Measurements from ENCODE around the gene DUT. TPM values are rescaled to one million over a fixed set of nuclear protein-coding genes. Genes with fewer than 3 reads are reported as not detected.

DUT gene
- total RNA-seq, 1 experiment from 2014 or later, result 148 TPM

GRCh38 chr15:48333540-48333939 lies 2.3 kb downstream of the DUT start:
- Histone ChIP-seq H3K4me3 (peak overlapping the region; percentile 94; the same call in 1 of the 2 replicates), H3K9me2 (ENCODE audit: insufficient read depth) (no peaks in the 10 kb centered on the region), H3K4me2 (peak overlapping the region; percentile 97; the same call in 1 of the 2 replicates), H4K20me1 (ENCODE audit: insufficient read depth) (no peaks in the 10 kb centered on the region; the same call in 1 of the 2 replicates), H3K27me3 (ENCODE audit: insufficient read depth, low read depth) (no peaks in the 10 kb centered on the region), H3K4me1 (replicated peaks; ENCODE audit: insufficient read depth) (peaks cover 16% of the 10 kb centered on the region), H3K36me3 (ENCODE audit: low read depth) (0 out of 2 replicates have a peak, but pooled peaks cover 4% of the 10 kb centered on the region), H2AFZ (no peak overlapping the region), H3K27ac (no peak overlapping the region), H3K9me3 (ENCODE audit: insufficient read depth, low read depth) (no peaks in the 10 kb centered on the region), H3K79me2 (ENCODE audit: low read depth) (peaks cover 19% of the 10 kb centered on the region), H3F3A (ENCODE audit: insufficient read depth, low read depth) (no peaks in the 10 kb centered on the region)
- BruUV-seq (replicated peaks), result no TSS peak
- DNase-seq, result no peak
- POLR2A ChIA-PET (ENCODE audit: unreplicated experiment), result no interaction called here
- CTCF ChIA-PET, result interaction anchor here (0.9 kb wide), 1 partner anchor 19 kb away, joined by 3 read pairs; no protein-coding TSS in a partner anchor
- intact Hi-C loops (cut with micrococcal nuclease; ENCODE audit: unreplicated experiment), result loop anchor here (10.0 kb wide), 1 partner anchor 711 kb away; the partner anchor contains the start of gene SECISBP2L
- TF ChIP-seq EZH2 (IDR thresholded peaks at IDR 0.05; ENCODE audit: low read depth) (no peak), CTCF (conservative IDR thresholded peaks at IDR 0.05) (no peak)

GRCh38 chr15:48334260-48334659 lies 3.0 kb downstream of the DUT start:
- no peak overlapping the region for H2AFZ ChIP-seq
- no TSS peak for BruUV-seq (replicated peaks)
- no peaks in the 10 kb centered on the region for H3K27me3 ChIP-seq (ENCODE audit: insufficient read depth, low read depth)
- H3K4me3 ChIP-seq, result no peak overlapping the region
- TF ChIP-seq EZH2 (IDR thresholded peaks at IDR 0.05; ENCODE audit: low read depth), result no peak
- no peak for TF ChIP-seq CTCF (conservative IDR thresholded peaks at IDR 0.05)
- no peaks in the 10 kb centered on the region for H3K9me2 ChIP-seq (ENCODE audit: insufficient read depth)
- no peaks in the 10 kb centered on the region for H3K9me3 ChIP-seq (ENCODE audit: insufficient read depth, low read depth)
- ChIA-PET CTCF (interaction anchor here (0.9 kb wide), 1 partner anchor 18 kb away, joined by 3 read pairs; no protein-coding TSS in a partner anchor), POLR2A (ENCODE audit: unreplicated experiment) (interaction anchor here (0.9 kb wide), 1 partner anchor 36 kb away, joined by 4 read pairs; no protein-coding TSS in a partner anchor)
- no peaks in the 10 kb centered on the region for H3F3A ChIP-seq (ENCODE audit: insufficient read depth, low read depth)
- H3K36me3 ChIP-seq (ENCODE audit: low read depth), result 0 out of 2 replicates have a peak, but pooled peaks cover 4% of the 10 kb centered on the region
- no peak overlapping the region for H3K27ac ChIP-seq
- peaks cover 16% of the 10 kb centered on the region for H3K4me1 ChIP-seq (replicated peaks; ENCODE audit: insufficient read depth)
- peak overlapping the region; percentile 97; the same call in 1 of the 2 replicates for H3K4me2 ChIP-seq
- intact Hi-C loops (cut with micrococcal nuclease; ENCODE audit: unreplicated experiment), result loop anchor here (10.0 kb wide), 1 partner anchor 711 kb away; the partner anchor contains the start of gene SECISBP2L
- peaks cover 19% of the 10 kb centered on the region for H3K79me2 ChIP-seq (ENCODE audit: low read depth)
- no peak for DNase-seq
- H4K20me1 ChIP-seq (ENCODE audit: insufficient read depth), result no peaks in the 10 kb centered on the region; the same call in 1 of the 2 replicates

GRCh38 chr15:48336940-48337339 lies 5.7 kb downstream of the DUT start:
- Histone ChIP-seq H3K27ac (no peak overlapping the region), H4K20me1 (ENCODE audit: insufficient read depth) (no peaks in the 10 kb centered on the region; the same call in 1 of the 2 replicates), H3K4me3 (no peak overlapping the region), H3K27me3 (ENCODE audit: insufficient read depth, low read depth) (no peaks in the 10 kb centered on the region), H3K4me1 (replicated peaks; ENCODE audit: insufficient read depth) (peaks cover 7% of the 10 kb centered on the region), H3K36me3 (ENCODE audit: low read depth) (0 out of 2 replicates have a peak, but pooled peaks cover 4% of the 10 kb centered on the region), H3K9me2 (ENCODE audit: insufficient read depth) (no peaks in the 10 kb centered on the region), H3K9me3 (ENCODE audit: insufficient read depth, low read depth) (no peaks in the 10 kb centered on the region), H3K4me2 (no peak overlapping the region), H3K79me2 (ENCODE audit: low read depth) (peaks cover 12% of the 10 kb centered on the region), H3F3A (ENCODE audit: insufficient read depth, low read depth) (no peaks in the 10 kb centered on the region), H2AFZ (no peak overlapping the region)
- BruUV-seq (replicated peaks), result no TSS peak
- intact Hi-C loops (cut with micrococcal nuclease; ENCODE audit: unreplicated experiment), result loop anchor here (10.0 kb wide), 1 partner anchor 708 kb away; the partner anchor contains the start of gene SECISBP2L
- ChIA-PET CTCF (interaction anchor here (0.7 kb wide), 1 partner anchor 541 kb away, joined by 3 read pairs; no protein-coding TSS in a partner anchor), POLR2A (ENCODE audit: unreplicated experiment) (no interaction called here)
- no peak for TF ChIP-seq EZH2 (IDR thresholded peaks at IDR 0.05; ENCODE audit: low read depth)
- TF ChIP-seq CTCF (conservative IDR thresholded peaks at IDR 0.05), result peak; percentile 40
- DNase-seq, result no peak
